DMS79 treated with DMSO at 0.1 percent for 48 hours (cell line): ENCODE data around the gene ZMYND8.
A peak's percentile ranks its signal among the peaks of the same experiment; 100 is the strongest.
"Not testable (repeated sequence)": the region's sequence is repeated elsewhere in the genome, so short reads cannot be mapped to it uniquely, and the experiment has no call there.

Source experiments
- DNase-seq: peaks from one replicate; lab custom pipeline; 2025; lab: John Stamatoyannopoulos, UW

ZMYND8 gene

DNA sequence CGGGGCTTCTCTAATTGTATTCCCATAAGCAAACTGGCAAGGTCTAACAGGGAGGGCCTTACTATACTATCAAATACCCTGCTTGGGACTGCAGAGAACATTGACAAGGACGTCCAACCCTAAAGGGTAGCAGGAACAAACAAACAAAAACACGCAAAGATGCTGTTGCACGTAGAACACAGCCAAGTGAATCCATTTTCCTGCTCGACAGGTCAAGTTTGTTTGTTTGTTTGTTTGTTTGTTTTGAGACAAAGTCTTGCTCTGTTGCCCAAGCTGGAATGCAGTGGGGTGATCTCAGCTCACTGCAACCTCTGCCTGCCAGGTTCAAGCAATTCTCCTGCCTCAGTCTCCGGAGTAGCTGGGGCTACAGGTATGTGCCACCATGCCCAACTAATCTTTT is 91.3 kb downstream of the ZMYND8 start:
- no peak for DNase-seq

DNA sequence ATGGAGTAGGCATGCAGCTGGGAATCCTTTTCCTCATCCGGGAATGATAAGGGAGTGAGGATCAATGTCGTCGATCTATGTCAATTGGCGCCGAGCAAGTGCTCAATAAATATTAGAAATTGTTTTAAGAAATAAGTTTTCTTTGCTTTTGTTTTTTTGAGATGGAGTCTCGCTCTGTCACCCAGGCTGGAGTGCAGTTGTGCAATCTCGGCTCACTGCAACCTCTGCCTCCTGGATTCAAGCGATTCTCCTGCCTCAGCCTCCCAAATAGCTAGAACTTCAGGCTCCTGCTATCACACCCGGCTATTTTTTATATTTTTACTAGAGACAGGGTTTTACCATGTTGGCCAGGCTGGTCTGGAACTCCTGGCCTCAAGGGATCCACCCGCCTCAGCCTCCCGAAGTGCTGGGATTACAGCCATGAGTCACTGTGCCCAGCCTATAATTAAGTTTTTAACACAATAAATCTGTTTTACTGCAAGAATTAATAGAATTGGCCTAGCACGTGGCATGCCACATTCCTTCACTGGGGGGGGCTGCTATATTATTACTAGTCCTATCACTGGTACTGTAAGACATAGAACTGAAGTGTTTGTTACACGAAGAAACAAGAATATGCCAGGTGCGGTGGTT is 92.2 kb downstream of the ZMYND8 start:
- not testable (repeated sequence) for DNase-seq

DNA sequence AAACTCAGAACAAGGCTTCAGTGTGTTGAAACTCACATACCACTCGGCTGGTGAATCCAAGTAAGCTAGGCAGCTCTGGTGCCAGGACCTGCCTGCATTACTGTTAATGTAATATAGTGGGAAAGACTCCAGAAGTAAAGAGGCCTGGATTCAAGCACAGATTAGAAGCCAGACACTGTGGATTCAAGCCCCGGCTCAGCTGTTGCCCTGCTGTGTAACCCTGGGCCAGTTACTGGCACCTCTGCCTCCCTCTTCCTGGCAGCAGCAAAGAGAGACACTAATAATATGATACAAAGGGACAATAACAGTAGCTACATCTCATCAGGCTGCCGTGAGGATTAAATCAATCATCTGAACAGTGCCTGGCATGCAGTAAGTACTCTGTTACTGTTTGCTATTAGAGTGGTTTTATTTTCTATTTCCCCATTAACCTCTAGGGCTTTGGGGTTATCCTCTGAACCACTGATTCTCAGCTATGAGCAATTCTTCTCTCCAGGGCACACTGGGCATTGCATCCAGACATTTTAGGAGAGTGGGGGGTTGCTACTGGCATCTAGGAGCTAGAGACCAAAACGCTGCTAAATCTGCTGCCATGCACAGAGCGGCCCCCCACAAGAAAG is 92.9 kb downstream of the ZMYND8 start:
- DNase-seq = no peak

DNA sequence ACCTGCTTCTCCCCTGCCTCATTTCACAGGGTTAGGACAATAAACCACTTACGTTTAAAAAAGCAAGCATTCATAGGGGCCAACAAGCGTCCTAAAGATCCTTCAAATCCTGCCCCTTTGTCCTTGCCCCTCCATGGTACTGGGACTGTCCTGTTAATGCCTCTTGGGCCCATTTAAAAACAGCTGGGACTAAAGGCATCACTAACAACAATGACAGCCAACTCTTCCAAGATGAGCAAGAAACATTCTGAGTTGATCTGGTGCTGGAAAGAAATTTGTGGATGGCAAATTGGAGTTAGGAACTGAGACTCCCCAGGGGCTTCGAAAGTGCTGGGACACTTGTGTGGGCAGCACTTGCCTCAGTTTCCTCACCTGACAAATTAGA is 93.4 kb downstream of the ZMYND8 start:
- DNase-seq = no peak

DNA sequence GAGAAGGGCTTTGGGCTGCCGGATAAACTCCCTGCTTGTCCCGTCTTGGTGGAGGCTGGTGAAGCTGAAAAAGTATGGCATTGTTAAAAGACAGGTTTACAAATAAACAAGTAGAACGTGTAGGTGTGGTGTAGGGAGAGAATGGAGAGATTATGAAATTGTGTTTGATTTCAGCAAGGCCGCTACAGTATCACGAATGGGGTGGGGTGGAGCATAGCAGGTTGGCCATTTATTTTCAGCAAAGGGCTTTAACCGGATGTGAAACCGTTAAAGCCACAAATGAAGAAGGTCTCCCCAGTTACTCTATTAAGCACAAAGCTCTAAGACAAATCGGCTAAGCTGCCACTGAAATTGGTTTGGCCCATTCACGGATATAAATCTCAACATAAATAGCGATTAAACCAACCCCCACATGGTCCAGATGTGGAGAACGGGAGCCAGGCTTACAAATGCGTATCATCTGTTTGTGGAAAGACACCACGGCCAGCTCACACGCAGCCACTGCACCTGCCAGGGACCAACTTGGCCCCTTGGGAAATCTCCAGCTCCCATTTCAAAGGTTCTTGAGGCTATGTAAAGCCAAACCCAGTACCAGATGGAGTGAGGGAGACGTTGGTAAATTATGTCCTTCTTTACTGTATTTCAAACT is 94.0 kb downstream of the ZMYND8 start:
- DNase-seq = peak; percentile 10

DNA sequence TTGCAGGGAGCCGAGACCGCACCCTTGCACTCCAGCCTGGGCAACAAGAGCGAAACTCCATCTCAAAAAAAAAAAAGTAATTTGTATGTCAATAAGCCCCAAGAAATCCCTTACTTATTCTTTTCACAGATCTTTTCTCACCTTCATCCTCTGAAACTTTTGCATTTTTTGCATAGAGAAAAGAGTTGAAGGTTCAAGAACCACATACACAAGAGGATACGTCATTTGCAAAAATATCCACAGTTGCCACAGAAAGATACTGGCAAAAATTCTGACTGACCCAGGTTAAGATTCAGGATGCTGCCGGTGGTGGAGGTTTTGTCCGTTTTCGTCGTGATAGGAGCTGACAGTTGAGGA is 94.5 kb downstream of the ZMYND8 start:
- DNase-seq = no peak

DNA sequence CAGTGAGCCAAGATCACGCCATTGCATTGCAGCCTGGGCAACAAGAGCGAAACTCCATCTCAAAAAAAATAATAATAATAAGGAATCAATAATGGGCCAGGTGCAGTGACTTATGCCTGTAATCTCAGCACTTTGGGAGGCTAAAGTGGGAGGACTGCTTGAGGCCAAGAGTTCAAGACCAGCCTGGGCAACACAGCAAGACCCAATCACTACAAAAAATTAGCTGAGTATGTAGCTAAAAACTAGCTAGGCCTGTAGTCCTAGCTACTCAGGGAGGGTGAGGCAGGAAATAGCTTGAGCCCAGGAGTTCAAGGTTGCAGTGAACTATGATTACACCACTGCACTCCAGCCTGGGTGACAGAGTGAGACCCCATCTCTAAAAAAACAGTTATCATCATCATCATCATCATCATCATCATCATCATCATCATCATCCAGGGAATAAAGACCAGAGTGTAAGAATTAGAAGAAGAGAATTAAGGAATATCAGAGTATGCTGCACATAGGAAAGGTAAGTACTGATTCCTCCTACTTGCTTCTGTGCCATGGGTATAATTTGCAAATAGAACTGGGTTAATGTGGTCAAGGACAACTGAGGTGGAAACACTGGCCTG is 95.2 kb downstream of the ZMYND8 start:
- DNase-seq = not testable (repeated sequence)

DNA sequence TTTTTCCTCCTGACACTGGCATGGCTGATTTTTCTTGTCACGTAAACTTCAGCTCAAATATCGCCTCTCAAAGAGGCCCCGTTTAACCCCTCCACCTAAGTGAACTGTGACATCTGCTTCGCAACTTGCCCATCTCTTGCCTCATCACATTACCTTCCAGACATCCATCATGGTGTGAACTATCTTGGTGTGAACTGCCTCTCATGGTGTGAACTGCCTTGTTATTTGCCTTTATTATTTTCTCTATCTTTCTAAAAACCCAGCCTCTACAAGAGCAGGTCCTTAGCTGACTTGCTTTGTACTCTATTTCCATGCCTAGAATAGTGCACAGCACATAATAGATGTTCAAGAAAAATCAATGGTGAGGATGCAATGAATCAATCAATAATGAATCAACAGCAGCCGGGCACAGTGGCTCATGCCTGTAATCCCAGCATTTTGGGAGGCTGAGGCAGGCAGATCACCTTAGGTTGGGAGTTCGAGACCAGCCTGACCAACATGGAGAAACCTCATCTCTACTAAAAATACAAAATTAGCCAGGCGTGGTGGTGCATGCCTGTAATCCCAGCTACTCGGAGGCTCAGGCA is 95.9 kb downstream of the ZMYND8 start:
- not testable (repeated sequence) for DNase-seq

DNA sequence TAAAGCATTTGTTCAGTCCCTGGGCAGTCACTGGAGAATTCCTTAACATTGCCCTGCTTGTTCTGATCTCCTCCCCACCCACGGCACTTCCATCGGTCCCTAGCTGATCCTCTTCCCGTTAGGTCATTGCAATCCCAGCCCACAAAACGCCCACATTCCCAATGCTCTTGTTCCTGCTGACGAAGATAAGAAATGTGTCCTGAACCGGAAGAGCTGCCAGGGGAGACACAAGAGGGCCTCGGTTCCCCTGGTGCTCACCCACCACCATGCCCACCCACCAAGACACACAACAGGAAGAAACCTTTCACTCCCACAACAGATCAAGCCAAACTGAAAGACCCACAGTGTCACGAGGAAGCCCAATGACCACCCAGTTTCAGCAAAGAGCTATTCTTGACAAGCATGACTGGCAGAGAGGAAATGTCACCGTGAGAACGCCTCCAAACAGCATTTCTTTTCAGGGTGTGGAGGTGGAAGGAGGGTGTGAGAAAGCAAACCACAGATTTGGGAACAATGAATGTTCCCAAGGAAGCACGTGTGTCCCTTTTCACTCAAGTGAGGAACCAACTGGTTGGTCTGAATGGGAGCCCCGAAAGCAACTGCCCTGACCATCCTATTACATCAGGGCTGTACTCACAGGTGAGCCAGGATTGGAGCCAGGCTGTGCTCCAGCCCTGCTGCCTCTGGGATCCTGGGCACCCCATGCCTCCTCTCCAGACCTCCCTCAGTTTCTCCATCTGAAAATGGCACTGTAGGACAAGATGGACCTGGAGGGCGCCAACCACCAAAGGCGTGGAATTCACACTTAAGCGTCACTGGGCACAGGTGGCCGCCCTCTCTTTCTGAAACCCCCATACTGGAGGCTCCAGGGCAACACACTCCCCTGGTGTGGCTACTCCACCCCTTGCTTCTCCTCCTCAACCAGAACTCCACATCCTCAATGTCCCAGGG is 97.5 kb downstream of the ZMYND8 start:
- no peak for DNase-seq

DNA sequence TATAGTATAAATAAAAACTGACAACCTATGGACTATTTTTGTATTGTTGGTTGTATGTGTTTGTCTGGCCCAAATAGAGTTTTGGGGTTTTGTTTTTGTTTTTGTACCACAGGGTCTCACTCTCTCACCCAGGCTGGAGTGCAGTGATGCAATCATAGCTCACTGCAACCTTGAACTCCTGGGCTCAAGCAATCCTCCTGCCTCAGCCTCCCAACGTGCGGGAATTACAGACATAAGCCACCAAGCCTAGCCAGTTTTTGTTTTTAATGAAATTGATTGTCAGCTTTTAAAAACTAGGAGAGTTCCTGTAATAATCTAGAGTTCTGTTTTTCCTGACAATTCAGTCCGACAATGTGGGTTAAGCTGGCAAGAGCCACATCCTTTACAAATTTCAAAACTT is 98.7 kb downstream of the ZMYND8 start:
- no peak for DNase-seq

DNA sequence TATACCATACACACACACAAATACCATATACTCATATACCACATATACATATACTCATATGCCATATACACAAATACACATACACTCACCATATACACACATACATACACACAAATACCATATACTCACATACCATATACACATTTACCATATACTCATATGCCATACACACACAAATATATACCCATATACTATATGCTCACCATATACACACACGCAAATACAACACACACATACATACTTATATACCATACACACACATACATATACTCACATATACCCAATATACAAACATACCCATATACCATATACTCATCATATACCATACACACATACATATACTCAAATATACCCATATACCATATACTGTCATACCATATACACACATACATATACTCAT is 99.2 kb downstream of the ZMYND8 start:
- no peak for DNase-seq

DNA sequence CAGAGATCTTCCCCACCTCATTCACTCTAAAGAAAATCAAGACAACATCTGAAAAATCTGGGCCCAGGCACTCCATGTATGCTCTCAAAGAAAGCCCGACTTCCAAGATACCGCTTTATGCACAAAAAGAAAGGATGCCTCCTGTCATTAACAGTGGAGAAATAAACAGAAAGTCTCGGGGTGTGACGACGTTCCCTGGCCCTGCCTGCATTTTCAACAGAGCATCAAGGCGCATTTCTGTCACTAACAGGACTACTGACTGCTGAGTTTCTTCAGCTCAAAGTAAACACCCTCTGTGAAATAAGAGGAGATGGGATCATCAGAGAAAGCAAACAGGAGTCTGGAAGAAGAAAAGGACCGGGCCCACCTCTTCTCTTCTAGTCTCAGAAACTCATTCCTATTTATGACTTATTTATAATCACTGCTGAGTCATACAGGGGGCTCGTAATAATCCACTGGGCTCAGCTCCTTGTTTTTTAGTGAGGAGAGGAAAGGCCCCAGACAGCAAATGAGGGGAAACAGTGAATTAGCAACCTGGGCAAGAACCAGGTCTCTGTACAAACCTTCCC is 99.7 kb downstream of the ZMYND8 start:
- no peak for DNase-seq

DNA sequence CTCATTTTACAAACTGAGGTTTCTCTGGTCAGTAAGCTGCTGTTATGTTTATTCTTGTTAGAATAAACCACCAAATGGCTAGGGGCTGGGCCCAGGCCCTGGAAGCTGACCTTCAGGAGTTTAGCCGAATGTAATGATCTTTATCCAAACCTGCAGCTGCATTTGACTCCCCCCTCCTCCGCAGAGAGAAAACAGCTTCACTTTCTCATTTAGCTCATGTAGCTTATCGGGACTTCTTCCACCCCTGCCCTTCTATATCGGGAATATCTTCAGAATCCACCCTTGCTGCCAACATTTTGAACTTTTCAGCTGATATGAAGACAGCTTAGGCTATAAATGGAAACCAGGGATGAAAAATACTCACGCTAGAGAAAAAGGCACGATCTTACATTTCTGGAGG is 102.6 kb downstream of the ZMYND8 start:
- DNase-seq = no peak

DNA sequence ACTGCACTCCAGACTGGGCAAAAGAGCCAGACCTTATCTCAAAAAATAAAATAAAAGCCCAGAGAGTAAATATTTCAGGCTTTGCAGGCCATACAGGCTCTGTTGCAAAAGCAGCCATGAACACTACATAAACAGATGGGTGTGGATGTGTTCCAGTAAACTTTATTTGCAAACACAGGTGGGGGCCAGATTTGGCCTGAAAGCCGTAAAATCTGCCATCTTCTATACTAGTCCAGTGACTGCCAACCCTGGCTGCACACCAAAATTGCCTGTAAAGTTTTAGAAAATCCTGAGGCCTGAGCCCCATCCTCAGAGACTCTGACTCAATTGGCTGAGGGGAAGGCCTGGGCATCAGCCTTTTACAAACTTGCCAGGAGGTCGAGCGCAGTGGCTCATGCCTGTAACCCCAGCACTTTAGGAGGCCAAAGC is 103.6 kb downstream of the ZMYND8 start:
- no peak for DNase-seq

DNA sequence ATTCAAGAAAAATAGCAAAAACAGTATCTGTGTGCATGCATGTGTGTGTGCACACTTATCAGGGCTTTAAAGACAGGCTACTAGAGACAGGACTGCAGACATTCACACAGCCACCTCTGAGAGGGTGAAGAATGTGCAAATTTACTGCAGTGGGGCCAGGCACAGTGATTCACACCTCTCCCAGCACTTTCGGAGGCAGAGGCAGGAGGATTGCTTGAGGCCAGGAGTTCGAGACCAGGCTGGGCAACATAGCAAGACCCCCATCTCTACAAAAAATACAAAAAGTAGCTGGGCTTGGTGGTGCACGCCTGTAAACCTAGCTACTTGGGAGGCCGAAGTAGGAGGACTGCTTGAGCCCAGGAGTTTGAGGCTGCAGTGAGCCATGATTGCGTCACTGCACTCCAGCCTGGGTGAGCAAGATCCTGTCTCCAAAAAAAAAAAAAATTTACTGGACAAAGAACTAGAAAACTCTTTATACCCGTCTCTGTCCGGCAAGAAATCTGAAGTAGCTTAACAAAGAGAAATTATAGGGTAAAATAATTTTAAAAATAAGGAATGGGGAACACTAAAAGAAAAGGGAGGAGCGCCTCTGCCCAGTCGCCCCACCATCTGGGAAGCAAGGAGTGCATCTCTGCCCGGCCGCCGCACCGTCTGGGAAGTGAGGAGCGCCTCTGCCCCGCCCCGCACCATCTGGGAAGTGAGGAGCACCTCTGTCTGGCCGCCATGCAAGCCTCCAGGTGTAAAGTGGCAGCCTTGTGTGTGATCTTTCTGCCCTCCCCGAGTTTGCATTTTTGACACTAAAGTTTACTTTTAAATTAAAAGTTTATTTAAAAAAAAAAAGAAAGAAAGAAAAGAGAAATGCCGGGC is 105.1 kb downstream of the ZMYND8 start:
- DNase-seq = no peak

DNA sequence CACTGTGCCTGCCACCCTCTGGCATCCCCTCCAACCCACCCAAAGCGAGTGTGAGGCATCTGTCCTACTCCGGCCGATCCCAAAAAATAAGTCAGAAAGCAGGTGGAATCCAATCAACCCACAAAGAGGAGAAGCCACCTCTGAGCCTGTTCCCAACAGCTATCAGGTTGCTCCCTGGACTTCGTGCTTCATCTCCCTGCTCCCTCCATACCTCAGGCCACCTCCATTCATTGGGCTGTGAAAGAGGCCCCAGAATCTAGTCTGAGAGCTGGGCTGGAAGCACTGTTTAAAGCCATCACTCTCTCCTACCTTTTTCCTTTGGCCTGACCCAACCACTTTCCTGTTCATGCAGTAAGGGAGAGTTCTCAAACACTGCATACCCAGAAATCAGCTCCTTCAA is 106.1 kb downstream of the ZMYND8 start:
- DNase-seq = no peak

DNA sequence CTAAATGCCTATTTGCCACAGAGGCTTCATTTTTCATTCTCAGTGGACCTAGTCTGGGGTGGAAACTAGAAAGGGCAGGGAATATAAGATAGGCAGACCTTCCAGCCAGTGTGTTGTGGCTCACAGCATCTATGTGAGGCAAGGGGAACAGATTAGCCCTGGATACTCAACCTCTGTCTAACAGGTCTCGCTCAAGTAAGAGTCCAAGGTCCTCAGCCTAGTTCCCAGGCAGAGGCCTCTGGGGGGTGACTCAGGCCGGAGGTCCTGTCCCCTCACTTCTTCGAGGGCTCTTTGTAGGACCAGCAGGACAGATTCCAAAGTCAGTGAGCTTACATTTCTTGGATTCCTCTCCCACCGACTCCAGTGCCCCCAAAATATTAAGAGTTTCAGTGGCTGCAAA is 106.6 kb downstream of the ZMYND8 start:
- no peak for DNase-seq

DNA sequence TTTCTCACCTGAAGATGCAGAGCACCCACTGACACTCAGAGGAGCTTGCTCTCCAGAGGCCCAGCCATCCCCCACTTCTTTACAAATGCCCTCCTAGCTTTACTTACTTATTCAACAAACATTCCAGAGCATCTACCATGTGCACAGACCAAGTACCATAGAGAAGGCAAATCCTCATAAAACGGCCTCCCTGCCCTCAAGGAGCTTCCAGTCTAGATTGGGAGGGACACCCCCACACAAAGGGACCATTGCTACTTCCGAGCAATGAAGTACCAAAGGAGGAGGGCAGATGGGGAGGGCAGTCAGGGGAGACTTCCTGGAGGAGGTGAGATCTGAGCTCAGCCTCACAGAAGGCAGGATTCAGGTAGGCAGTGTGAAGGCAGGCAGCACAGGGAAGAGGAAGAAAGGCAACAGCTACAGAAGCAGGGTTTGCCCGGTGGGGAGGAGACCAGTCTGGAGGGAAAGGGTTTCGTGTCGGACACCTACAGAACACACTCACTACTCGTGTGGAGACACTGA is 108.0 kb downstream of the ZMYND8 start:
- no peak for DNase-seq

DNA sequence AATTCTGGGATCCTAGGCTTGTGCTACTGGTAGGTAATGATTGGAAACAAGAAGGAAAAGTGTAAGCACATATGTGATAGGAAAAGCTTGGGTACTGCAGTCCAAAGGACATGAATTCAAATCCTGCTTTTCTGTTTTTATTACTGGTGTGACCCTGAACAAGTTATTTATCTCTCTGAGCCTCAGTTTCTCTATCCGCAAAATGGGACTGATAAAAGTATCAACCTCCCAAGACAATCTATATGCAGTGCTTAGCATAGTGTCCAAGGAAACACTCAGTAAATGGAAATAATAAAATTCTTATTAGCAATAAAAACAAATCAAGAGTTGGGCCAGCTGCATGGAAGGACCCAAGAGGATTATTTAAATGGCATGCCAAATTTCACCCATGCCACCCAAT is 108.5 kb downstream of the ZMYND8 start:
- DNase-seq = no peak
